KOPT-K1 (cell line): ENCODE measurements around the gene SLCO2A1.

Experiments
- H3K27ac ChIP-seq: fragments of 200-600 bp; sonication (generic); 2 replicates; pipeline ENCODE4 v1.5.1; 2016; ENCODE audit warnings: antibody characterized with exemption, mild to moderate bottlenecking, low read depth, low read length; ENCODE audit not compliant: poor library complexity, severe bottlenecking
- H3K36me3 ChIP-seq: fragments of 200-600 bp; sonication (generic); 2 replicates; pipeline ENCODE4 v1.5.1; 2017; ENCODE audit warnings: antibody characterized with exemption, mild to moderate bottlenecking, low read length, moderate library complexity; ENCODE audit not compliant: insufficient read depth
- H3K9me3 ChIP-seq: fragments of 200-600 bp; sonication (generic); 2 replicates; pipeline ENCODE4 v1.5.1; 2017; ENCODE audit warnings: antibody characterized with exemption, low read length, mild to moderate bottlenecking; ENCODE audit not compliant: insufficient read depth, poor library complexity, severe bottlenecking

Gene SLCO2A1

DNA sequence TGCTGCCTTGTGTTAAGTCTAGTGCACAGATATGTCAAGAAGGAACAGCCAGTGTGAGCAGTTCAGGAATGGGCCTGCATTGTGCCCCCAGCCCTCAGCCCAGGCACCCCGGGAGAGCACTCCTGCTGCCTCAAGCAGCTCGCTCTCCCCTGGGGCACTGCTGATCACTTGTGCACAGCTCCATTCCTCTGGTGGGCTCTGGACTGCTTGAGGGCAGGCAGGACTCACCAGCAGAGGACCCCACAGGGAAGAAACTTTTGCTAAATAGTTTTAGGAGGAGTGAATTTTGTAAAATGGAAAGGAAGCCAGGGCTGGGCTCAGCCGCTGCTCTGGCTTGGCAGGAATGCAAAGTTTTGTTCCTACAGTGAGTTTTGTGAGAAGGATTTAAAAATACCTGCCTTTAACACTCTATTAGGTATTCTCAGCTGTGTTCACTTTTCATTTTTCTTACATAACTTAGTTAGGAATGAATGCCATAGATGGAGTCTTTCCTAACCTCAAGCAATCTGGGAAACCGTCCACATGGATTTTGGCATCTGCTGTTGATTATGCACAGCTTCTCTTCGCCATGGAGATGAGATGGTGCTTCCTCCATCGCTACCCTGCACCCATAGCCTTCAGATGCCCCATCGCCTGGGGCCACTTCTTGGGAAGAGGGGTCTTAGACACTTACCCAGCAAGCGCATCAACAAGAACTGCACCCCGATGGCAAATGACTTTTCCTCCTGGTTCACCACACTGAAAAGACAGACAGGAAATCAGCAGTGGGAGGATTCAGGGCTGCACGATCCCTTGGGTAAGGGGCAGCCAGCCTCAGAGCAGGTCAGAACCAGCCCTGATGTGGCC lies 91.7 kb downstream of the SLCO2A1 start:
- Histone ChIP-seq H3K27ac (no peak overlapping the region), H3K9me3 (no peaks in the 10 kb centered on the region), H3K36me3 (no peaks in the 10 kb centered on the region)

GRCh38 chr3:133937061-133937686 lies 92.6 kb downstream of the SLCO2A1 start:
- H3K9me3 ChIP-seq: no peaks in the 10 kb centered on the region
- no peak overlapping the region for H3K27ac ChIP-seq
- H3K36me3 ChIP-seq: no peaks in the 10 kb centered on the region

GRCh38 chr3:133935843-133936769 lies 93.6 kb downstream of the SLCO2A1 start:
- H3K36me3 ChIP-seq: no peaks in the 10 kb centered on the region
- no peaks in the 10 kb centered on the region for H3K9me3 ChIP-seq
- H3K27ac ChIP-seq: no peak overlapping the region

GRCh38 chr3:133934996-133935842 lies 94.5 kb downstream of the SLCO2A1 start:
- H3K9me3 ChIP-seq: no peaks in the 10 kb centered on the region
- no peak overlapping the region for H3K27ac ChIP-seq
- H3K36me3 ChIP-seq: no peaks in the 10 kb centered on the region

GRCh38 chr3:133934073-133934970 lies 95.4 kb downstream of the SLCO2A1 start:
- Histone ChIP-seq H3K27ac (no peak overlapping the region), H3K36me3 (no peaks in the 10 kb centered on the region), H3K9me3 (no peaks in the 10 kb centered on the region)

- Histone ChIP-seq H3K9me3 (no peaks in the 10 kb centered on the region), H3K36me3 (no peaks in the 10 kb centered on the region), H3K27ac (no peak overlapping the region)
These were observed 96.4 kb downstream of the SLCO2A1 start for GRCh38 chr3:133933097-133934024.

GRCh38 chr3:133932009-133932408 lies 97.7 kb downstream of the SLCO2A1 start:
- Histone ChIP-seq H3K9me3 (no peaks in the 10 kb centered on the region), H3K36me3 (no peaks in the 10 kb centered on the region), H3K27ac (no peak overlapping the region)

- H3K9me3 ChIP-seq: no peaks in the 10 kb centered on the region
- H3K27ac ChIP-seq: no peak overlapping the region
- H3K36me3 ChIP-seq: no peaks in the 10 kb centered on the region
These were observed 98.6 kb downstream of the SLCO2A1 start for GRCh38 chr3:133931084-133931483.

DNA sequence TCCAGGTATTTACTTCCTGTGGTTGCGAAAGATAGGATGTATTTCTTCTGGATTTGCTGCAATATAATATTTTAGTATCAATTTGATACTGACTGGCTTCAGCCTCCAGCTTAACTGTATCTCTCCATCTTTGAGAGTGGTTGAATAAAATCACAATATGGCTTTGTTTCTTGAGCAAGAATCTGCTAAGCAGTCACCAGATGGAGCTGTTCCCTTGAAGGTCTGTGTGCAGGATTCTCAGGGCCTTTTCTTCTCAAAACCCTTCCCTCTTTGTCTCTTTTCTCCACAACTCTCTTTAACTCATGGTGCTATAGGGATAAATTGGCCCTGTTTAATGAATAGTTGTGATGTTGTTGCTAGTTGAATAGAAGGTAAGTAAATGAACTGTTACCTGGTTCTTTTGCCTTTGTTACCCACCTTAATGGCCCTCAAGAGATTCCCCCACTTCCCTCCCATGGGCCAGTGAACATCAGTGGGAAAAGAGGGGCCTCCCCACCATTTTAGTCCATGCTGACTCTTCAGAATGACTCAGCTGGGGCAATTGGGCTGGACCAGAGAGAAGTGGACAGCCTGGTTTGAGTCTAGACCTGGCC lies 99.3 kb downstream of the SLCO2A1 start:
- no peaks in the 10 kb centered on the region for H3K36me3 ChIP-seq
- H3K9me3 ChIP-seq: no peaks in the 10 kb centered on the region
- no peak overlapping the region for H3K27ac ChIP-seq

DNA sequence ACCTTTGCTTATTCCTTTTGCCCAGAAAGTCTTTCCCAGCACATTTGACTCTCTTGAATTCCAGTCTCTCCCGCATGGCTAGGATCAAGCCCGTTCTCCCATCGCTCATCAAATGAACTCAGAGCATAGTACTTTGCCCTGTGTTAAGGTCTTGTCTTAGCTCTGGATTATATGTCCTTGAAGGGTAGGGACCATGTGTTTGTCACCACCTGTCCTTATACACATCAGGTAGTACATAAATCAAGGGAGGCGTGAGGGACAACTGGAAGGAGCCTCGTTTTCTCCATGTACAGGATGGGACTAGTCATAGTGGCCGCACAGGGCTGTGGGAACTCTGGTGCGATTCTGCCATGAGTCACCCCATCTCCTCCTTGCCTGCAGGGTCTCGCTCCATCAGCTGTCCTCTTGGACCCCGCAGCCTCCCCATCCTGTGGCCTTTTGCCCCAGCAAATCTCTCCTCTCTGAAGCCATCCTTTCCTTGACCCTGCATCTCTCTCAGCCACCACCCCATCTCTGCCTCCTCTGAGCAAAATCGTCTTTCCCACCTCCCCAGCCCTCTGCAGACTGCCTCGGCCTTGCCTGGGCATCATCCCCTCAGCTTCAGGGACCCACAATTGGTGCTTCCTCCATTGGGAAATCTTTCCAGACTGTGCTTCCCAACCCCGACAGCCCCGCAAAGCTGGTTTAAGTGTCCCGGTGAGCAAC lies 100.7 kb downstream of the SLCO2A1 start:
- H3K9me3 ChIP-seq: no peaks in the 10 kb centered on the region
- H3K36me3 ChIP-seq: no peaks in the 10 kb centered on the region
- no peak overlapping the region for H3K27ac ChIP-seq

- Histone ChIP-seq H3K9me3 (no peaks in the 10 kb centered on the region), H3K36me3 (no peaks in the 10 kb centered on the region), H3K27ac (peak overlapping the region; percentile 1)
These were observed 101.4 kb downstream of the SLCO2A1 start for GRCh38 chr3:133928136-133928893.
